ENCODE results near the gene TP53I11.

The TP53I11 gene

DNA sequence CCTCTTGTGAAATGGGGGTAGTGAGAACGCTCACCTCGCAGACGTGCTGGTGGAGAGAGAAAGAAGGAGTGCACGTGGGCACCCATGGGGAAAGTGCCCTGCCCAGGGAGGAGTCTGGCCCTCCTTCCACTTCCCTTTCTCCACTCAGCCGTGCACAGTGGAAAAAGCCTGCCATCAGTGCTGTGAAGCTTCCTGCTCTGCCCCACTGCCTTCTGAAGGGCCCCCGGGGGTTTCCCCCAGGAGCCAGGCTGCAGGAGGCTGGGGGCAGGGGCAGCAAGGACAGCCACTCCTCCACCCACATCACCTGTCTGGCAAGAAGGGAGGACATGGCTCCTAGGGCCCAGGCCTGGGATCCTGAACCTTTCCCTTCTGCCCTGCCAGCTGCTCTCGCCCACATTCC lies 7.6 kb downstream of the TP53I11 start:
- Histone ChIP-seq H2AK5ac (ENCODE audit: low read depth, low read length) (peak overlapping the region; percentile 83), H3K4me3 (ENCODE audit: low read length in 2 of 2) (no peak overlapping the region), H3K4me2 (ENCODE audit: insufficient read depth, low read length, poor library complexity, severe bottlenecking) (no peak overlapping the region), H2BK5ac (ENCODE audit: low read length) (no peak overlapping the region), H3K18ac (ENCODE audit: low read length) (peak overlapping the region; percentile 60), H3K27ac (replicated peaks; ENCODE audit: low read length) (peak overlapping the region; percentile 10), H3K4ac (ENCODE audit: low read length) (no peak overlapping the region), H2BK15ac (ENCODE audit: low read length) (no peak overlapping the region), H4K8ac (ENCODE audit: low read depth, low read length) (no peak overlapping the region), H3K9me3 (replicated peaks in 1 of 2; ENCODE audit: control insufficient read depth in 2 of 2, insufficient read depth in 1 of 2, low read depth in 1 of 2, low read length in 2 of 2) (no peaks in the 10 kb centered on the region), H3K36me3 (replicated peaks in 1 of 2; ENCODE audit: control insufficient read depth in 2 of 2, insufficient read depth in 2 of 2, low read length in 2 of 2) (peaks cover 0 to 21% of the 10 kb centered on the region in 2 donors), H3K27me3 (ENCODE audit: control insufficient read depth in 3 of 3, insufficient read depth in 3 of 3, low read depth in 1 of 3, low read length in 3 of 3) (no peaks in the 10 kb centered on the region), H2BK12ac (ENCODE audit: low read length) (no peak overlapping the region), H3K14ac (ENCODE audit: low read length) (no peak overlapping the region), H2BK120ac (ENCODE audit: low read depth, low read length) (no peak overlapping the region), H2AFZ (ENCODE audit: low read length) (no peak overlapping the region), H3K9ac (ENCODE audit: low read depth, low read length, poor library complexity) (no peak overlapping the region), H3K23ac (ENCODE audit: low read depth, low read length, poor library complexity) (peak overlapping the region; percentile 23), H3K79me1 (ENCODE audit: low read depth, low read length) (peaks cover 44% of the 10 kb centered on the region), H4K91ac (ENCODE audit: low read depth, low read length, poor library complexity) (no peak overlapping the region), H3K4me1 (ENCODE audit: control insufficient read depth in 2 of 2, insufficient read depth in 1 of 2, low read depth in 1 of 2, low read length in 2 of 2) (peaks cover 3 to 48% of the 10 kb centered on the region in 2 donors)
- no peak for DNase-seq (ENCODE audit: low spot score)
- WGBS, 2 donors (ENCODE audit: extremely low coverage in 2 of 2, insufficient read length in 2 of 2, insufficient replicate concordance in 1 of 2): no CpG with 5 or more reads among the region's 7 CpGs

DNA sequence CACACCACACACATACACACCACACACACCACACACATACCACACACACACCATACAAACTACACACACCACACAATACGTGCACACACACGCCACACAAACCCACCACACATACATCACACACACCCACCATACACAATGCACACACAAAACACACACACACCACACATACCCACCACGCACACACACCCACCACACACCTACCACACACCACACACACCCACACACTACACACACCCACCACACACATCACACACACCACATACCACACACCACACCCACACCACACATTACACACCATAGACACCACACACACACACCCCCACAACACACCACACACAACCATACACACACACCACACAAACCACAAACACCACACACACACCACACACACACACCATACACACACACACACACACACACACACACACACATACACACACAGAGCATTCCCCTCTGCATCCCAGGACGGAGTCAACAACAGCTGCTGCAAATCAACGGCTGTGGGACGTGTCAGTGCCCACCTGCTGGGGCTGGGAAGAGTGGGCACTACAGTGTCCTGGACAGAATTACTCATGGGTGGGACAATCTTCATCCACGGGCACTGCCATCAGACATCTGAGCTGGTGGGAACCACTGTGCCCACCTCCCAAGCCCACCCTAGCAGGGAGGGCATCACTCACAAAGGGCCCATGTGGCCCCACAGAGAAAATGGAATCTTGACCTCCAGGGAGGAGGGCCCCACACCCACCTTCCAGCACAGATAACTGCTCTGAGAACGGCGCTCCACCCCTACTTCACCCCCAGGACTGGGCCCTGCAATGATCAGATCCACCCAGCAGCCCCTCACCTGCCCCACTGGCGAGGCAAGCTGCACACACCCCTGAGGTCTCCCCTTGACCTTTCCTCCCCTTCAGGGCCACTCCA lies 8.4 kb downstream of the TP53I11 start:
- Histone ChIP-seq H3K4ac (ENCODE audit: low read length) (peak overlapping the region; percentile 15), H2BK12ac (ENCODE audit: low read length) (no peak overlapping the region), H3K79me1 (ENCODE audit: low read depth, low read length) (peaks cover 37% of the 10 kb centered on the region), H2BK15ac (ENCODE audit: low read length) (no peak overlapping the region), H3K36me3 (replicated peaks in 1 of 2; ENCODE audit: control insufficient read depth in 2 of 2, insufficient read depth in 2 of 2, low read length in 2 of 2) (peaks cover 0 to 21% of the 10 kb centered on the region in 2 donors), H4K8ac (ENCODE audit: low read depth, low read length) (peak overlapping the region; percentile 66), H3K4me2 (ENCODE audit: insufficient read depth, low read length, poor library complexity, severe bottlenecking) (no peak overlapping the region), H2BK5ac (ENCODE audit: low read length) (no peak overlapping the region), H2AFZ (ENCODE audit: low read length) (no peak overlapping the region), H3K23ac (ENCODE audit: low read depth, low read length, poor library complexity) (peak overlapping the region; percentile 18), H3K27me3 (ENCODE audit: control insufficient read depth in 3 of 3, insufficient read depth in 3 of 3, low read depth in 1 of 3, low read length in 3 of 3) (no peaks in the 10 kb centered on the region), H2AK5ac (ENCODE audit: low read depth, low read length) (peak overlapping the region; percentile 83), H3K9me3 (replicated peaks in 1 of 2; ENCODE audit: control insufficient read depth in 2 of 2, insufficient read depth in 1 of 2, low read depth in 1 of 2, low read length in 2 of 2) (no peaks in the 10 kb centered on the region), H3K9ac (ENCODE audit: low read depth, low read length, poor library complexity) (peak overlapping the region; percentile 73), H3K14ac (ENCODE audit: low read length) (peak overlapping the region; percentile 10), H4K91ac (ENCODE audit: low read depth, low read length, poor library complexity) (no peak overlapping the region), H3K4me1 (ENCODE audit: control insufficient read depth in 2 of 2, insufficient read depth in 1 of 2, low read depth in 1 of 2, low read length in 2 of 2) (peaks cover 3 to 45% of the 10 kb centered on the region in 2 donors), H2BK120ac (ENCODE audit: low read depth, low read length) (no peak overlapping the region), H3K27ac (replicated peaks; ENCODE audit: low read length) (peak overlapping the region; percentile 24), H3K18ac (ENCODE audit: low read length) (peak overlapping the region; percentile 60), H3K4me3 (ENCODE audit: low read length in 2 of 2) (peak overlapping the region in 1 of 2 donors; percentile 31)
- no peak for DNase-seq (ENCODE audit: low spot score)
- WGBS, 2 donors (ENCODE audit: extremely low coverage in 2 of 2, insufficient read length in 2 of 2, insufficient replicate concordance in 1 of 2): 100% methylated on average over 3 of the region's 10 CpGs; no CpG with 5 or more reads in 1 of the 2 donors

DNA sequence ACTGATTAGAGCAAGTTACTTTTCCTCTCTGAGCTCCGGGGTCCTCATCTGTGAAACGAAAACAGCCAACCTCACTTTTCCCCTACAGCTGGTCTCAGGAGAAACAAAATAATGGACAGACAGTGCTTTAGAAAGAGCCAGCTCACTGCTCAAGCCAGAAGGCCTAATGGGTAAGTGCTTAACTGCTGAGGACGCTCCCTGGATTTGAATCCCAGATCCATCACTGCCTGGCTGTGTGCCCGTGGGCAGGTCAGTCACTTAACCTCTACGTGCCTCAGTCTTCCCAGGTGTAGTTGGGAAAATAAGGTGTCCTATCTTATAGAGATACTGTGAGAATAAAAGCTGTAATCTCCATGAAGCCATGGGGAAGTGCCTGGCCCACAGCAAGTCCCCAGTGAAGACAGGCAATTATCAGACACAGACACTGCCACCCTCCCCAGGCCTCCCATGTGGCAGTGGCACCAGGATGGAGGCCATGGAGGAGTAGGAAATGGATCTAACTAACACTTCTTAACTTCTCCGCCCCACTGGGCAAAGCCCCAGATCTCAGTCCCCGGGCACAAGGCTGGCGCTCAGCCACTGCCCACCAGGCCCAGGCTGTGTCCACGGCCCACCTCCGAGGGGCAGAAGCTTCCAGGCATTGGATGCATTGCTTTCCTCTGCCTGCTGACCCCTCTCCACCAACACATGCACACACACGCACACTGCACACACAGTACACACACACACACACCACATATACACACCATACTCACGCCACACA lies 9.2 kb downstream of the TP53I11 start:
- peaks cover 3 to 41% of the 10 kb centered on the region in 2 donors for H3K4me1 ChIP-seq (ENCODE audit: control insufficient read depth in 2 of 2, insufficient read depth in 1 of 2, low read depth in 1 of 2, low read length in 2 of 2)
- H3K27ac ChIP-seq (replicated peaks; ENCODE audit: low read length): peak overlapping the region; percentile 24
- no peaks in the 10 kb centered on the region for H3K9me3 ChIP-seq (replicated peaks in 1 of 2; ENCODE audit: control insufficient read depth in 2 of 2, insufficient read depth in 1 of 2, low read depth in 1 of 2, low read length in 2 of 2)
- peak overlapping the region; percentile 12 for H3K23ac ChIP-seq (ENCODE audit: low read depth, low read length, poor library complexity)
- H2BK12ac ChIP-seq (ENCODE audit: low read length): no peak overlapping the region
- H2AK5ac ChIP-seq (ENCODE audit: low read depth, low read length): no peak overlapping the region
- DNase-seq (ENCODE audit: low spot score): no peak
- peak overlapping the region; percentile 10 for H3K14ac ChIP-seq (ENCODE audit: low read length)
- 80% methylated on average over 1 of the region's 12 CpGs; no CpG with 5 or more reads in 1 of the 2 donors for WGBS, 2 donors (ENCODE audit: extremely low coverage in 2 of 2, insufficient read length in 2 of 2, insufficient replicate concordance in 1 of 2)
- peaks cover 0 to 21% of the 10 kb centered on the region in 2 donors for H3K36me3 ChIP-seq (replicated peaks in 1 of 2; ENCODE audit: control insufficient read depth in 2 of 2, insufficient read depth in 2 of 2, low read length in 2 of 2)
- H3K4me3 ChIP-seq (ENCODE audit: low read length in 2 of 2): peak overlapping the region in 1 of 2 donors; percentile 31
- no peak overlapping the region for H2AFZ ChIP-seq (ENCODE audit: low read length)
- no peak overlapping the region for H4K91ac ChIP-seq (ENCODE audit: low read depth, low read length, poor library complexity)
- H3K27me3 ChIP-seq (ENCODE audit: control insufficient read depth in 3 of 3, insufficient read depth in 3 of 3, low read depth in 1 of 3, low read length in 3 of 3): no peaks in the 10 kb centered on the region
- peak overlapping the region; percentile 73 for H3K9ac ChIP-seq (ENCODE audit: low read depth, low read length, poor library complexity)
- H3K18ac ChIP-seq (ENCODE audit: low read length): no peak overlapping the region
- no peak overlapping the region for H2BK15ac ChIP-seq (ENCODE audit: low read length)
- peak overlapping the region; percentile 66 for H4K8ac ChIP-seq (ENCODE audit: low read depth, low read length)
- H2BK120ac ChIP-seq (ENCODE audit: low read depth, low read length): no peak overlapping the region
- H3K4ac ChIP-seq (ENCODE audit: low read length): peak overlapping the region; percentile 15
- no peak overlapping the region for H3K4me2 ChIP-seq (ENCODE audit: insufficient read depth, low read length, poor library complexity, severe bottlenecking)
- peaks cover 34% of the 10 kb centered on the region for H3K79me1 ChIP-seq (ENCODE audit: low read depth, low read length)
- H2BK5ac ChIP-seq (ENCODE audit: low read length): no peak overlapping the region

GRCh38 chr11:44940835-44941234 lies 9.8 kb downstream of the TP53I11 start:
- Histone ChIP-seq H3K36me3 (replicated peaks in 1 of 2; ENCODE audit: control insufficient read depth in 2 of 2, insufficient read depth in 2 of 2, low read length in 2 of 2) (peaks cover 0 to 15% of the 10 kb centered on the region in 2 donors), H3K9me3 (replicated peaks in 1 of 2; ENCODE audit: control insufficient read depth in 2 of 2, insufficient read depth in 1 of 2, low read depth in 1 of 2, low read length in 2 of 2) (no peaks in the 10 kb centered on the region), H3K79me1 (ENCODE audit: low read depth, low read length) (peaks cover 30% of the 10 kb centered on the region), H2BK120ac (ENCODE audit: low read depth, low read length) (no peak overlapping the region), H2AK5ac (ENCODE audit: low read depth, low read length) (no peak overlapping the region), H3K4me3 (ENCODE audit: low read length in 2 of 2) (no peak overlapping the region), H3K23ac (ENCODE audit: low read depth, low read length, poor library complexity) (no peak overlapping the region), H4K91ac (ENCODE audit: low read depth, low read length, poor library complexity) (no peak overlapping the region), H3K4me1 (ENCODE audit: control insufficient read depth in 2 of 2, insufficient read depth in 1 of 2, low read depth in 1 of 2, low read length in 2 of 2) (peaks cover 3 to 35% of the 10 kb centered on the region in 2 donors), H3K14ac (ENCODE audit: low read length) (no peak overlapping the region), H3K27me3 (ENCODE audit: control insufficient read depth in 3 of 3, insufficient read depth in 3 of 3, low read depth in 1 of 3, low read length in 3 of 3) (no peaks in the 10 kb centered on the region), H2AFZ (ENCODE audit: low read length) (no peak overlapping the region), H3K9ac (ENCODE audit: low read depth, low read length, poor library complexity) (no peak overlapping the region), H3K4me2 (ENCODE audit: insufficient read depth, low read length, poor library complexity, severe bottlenecking) (no peak overlapping the region), H3K4ac (ENCODE audit: low read length) (no peak overlapping the region), H3K18ac (ENCODE audit: low read length) (no peak overlapping the region), H2BK5ac (ENCODE audit: low read length) (no peak overlapping the region), H3K27ac (replicated peaks; ENCODE audit: low read length) (no peak overlapping the region), H2BK12ac (ENCODE audit: low read length) (no peak overlapping the region), H2BK15ac (ENCODE audit: low read length) (no peak overlapping the region), H4K8ac (ENCODE audit: low read depth, low read length) (no peak overlapping the region)
- no CpG with 5 or more reads among the region's 9 CpGs for WGBS, 2 donors (ENCODE audit: extremely low coverage in 2 of 2, insufficient read length in 2 of 2, insufficient replicate concordance in 1 of 2)
- DNase-seq (ENCODE audit: low spot score): no peak
